Measurements from ENCODE around the gene ATP2C2. TPM values are rescaled to one million over a fixed set of nuclear protein-coding genes. Genes with fewer than 3 reads are reported as not detected.
"Not testable (repeated sequence)": the region's sequence is repeated elsewhere in the genome, so short reads cannot be mapped to it uniquely, and the experiment has no call there.

ATP2C2 gene
- total RNA-seq, 1 donor from 2014 or later = not detected

- intact Hi-C loops (cut with micrococcal nuclease) = no loop called here
- H3K27ac Mint-ChIP-seq = no peak overlapping the region
- H3K9me3 Mint-ChIP-seq = no peaks in the 10 kb centered on the region
- no peak overlapping the region for H3K4me3 Mint-ChIP-seq
- H3K36me3 Mint-ChIP-seq (ENCODE audit: low read depth) = peaks cover 5% of the 10 kb centered on the region
- H3K27me3 Mint-ChIP-seq (ENCODE audit: insufficient read depth) = no peaks in the 10 kb centered on the region
- DNase-seq (ENCODE audit: low spot score) = no peak
- no peaks in the 10 kb centered on the region for H3K4me1 Mint-ChIP-seq (ENCODE audit: low read depth)
Observed at GRCh38 chr16:84450176-84450865, 82.0 kb downstream of the ATP2C2 start.

DNA sequence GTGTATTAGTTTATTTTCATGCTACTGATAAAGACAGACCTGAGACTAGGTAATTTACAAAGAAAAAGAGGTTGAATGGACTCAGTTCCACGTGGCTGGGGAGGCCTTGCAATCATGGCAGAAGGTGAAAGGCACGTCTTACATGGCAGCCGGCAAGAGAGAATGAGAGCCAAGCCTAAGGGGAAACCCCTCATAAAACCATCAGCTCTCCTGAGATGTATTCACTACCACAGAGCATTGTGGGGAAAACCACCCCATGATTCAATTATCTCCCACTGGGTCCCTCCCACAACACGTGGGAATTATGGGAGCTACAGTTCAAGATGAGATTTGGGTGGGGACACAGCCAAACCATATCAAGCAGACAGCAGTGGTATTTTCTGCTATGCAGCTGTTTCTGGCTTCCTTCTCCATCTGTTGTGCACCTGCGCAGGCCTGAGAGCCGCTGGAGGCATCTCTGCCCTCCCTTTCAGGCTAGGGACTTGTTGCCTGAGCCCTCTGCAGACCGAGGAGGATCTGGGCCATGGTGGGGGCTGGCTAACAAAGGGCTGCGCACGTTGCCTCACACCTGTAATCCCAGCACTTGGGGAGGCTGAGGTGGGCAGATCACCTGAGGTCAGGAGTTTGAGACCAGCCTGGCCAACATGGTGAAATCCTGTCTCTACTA, 82.8 kb downstream of the ATP2C2 start:
- H3K27ac Mint-ChIP-seq; H3K9me3 Mint-ChIP-seq; H3K27me3 Mint-ChIP-seq (ENCODE audit: insufficient read depth); H3K4me3 Mint-ChIP-seq; DNase-seq (ENCODE audit: low spot score); intact Hi-C loops (cut with micrococcal nuclease); H3K4me1 Mint-ChIP-seq (ENCODE audit: low read depth); H3K36me3 Mint-ChIP-seq (ENCODE audit: low read depth): not testable (repeated sequence)

- Mint-ChIP-seq H3K4me1 (ENCODE audit: low read depth) (no peaks in the 10 kb centered on the region), H3K9me3 (no peaks in the 10 kb centered on the region), H3K27me3 (ENCODE audit: insufficient read depth) (no peaks in the 10 kb centered on the region), H3K27ac (no peak overlapping the region), H3K36me3 (ENCODE audit: low read depth) (peaks cover 5% of the 10 kb centered on the region), H3K4me3 (no peak overlapping the region)
- intact Hi-C loops (cut with micrococcal nuclease) = no loop called here
- DNase-seq (ENCODE audit: low spot score) = no peak
Observed at GRCh38 chr16:84451781-84452180, 83.4 kb downstream of the ATP2C2 start.

DNA sequence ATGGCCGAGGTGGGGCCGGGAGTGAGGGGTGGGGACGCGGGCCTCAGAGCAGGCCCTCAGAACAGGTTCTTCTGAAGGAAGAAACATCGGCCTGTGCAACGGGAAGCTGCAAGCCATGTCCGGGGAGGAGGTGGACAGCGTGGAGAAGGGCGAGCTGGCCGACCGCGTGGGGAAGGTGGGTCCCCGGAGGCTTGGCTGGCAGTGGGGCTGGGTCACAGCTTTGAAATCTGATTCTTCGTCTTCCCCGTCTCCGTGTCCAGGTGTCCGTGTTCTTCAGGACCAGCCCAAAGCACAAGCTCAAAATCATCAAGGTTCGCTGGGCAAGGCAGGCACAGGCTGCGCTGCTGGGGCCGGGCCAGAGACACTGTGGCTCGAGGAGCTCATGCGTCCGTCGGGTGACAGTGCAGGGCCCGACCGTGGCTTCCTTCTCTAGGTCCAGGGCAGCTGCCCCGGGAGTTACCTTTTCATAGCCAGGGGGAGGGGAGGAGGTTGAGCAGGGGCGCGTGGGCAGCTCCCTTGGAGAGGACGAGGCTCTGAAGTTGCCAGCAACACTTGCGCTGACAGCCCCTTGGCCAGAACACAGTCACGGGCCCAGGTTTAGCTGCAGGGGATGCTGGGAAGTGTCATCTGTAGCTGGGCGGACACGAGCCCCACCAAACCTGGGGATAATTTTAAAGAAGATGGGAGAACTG, 84.9 kb downstream of the ATP2C2 start:
- Mint-ChIP-seq H3K27ac (no peak overlapping the region), H3K9me3 (no peaks in the 10 kb centered on the region), H3K27me3 (ENCODE audit: insufficient read depth) (no peaks in the 10 kb centered on the region), H3K4me1 (ENCODE audit: low read depth) (no peaks in the 10 kb centered on the region), H3K36me3 (ENCODE audit: low read depth) (peaks cover 5% of the 10 kb centered on the region), H3K4me3 (no peak overlapping the region)
- intact Hi-C loops (cut with micrococcal nuclease) = no loop called here
- DNase-seq (ENCODE audit: low spot score) = no peak

DNA sequence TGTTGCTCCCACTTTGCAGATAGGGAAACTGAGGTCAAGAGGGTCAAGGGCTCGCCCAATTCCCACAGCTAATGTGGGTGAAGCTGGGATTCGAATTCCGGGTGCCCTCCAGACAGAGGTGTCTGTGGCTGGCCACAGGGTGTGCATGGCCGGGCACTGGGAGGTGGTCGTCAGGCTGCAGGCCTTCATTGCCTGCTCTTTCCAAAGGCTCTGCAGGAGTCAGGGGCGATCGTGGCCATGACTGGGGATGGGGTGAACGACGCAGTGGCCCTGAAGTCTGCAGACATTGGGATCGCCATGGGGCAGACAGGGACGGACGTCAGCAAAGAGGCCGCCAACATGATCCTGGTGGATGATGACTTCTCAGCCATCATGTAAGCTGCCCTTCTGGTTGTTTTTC, 86.3 kb downstream of the ATP2C2 start:
- Mint-ChIP-seq H3K27ac (no peak overlapping the region), H3K9me3 (no peaks in the 10 kb centered on the region), H3K27me3 (ENCODE audit: insufficient read depth) (no peaks in the 10 kb centered on the region), H3K36me3 (ENCODE audit: low read depth) (peaks cover 5% of the 10 kb centered on the region), H3K4me1 (ENCODE audit: low read depth) (no peaks in the 10 kb centered on the region), H3K4me3 (no peak overlapping the region)
- intact Hi-C loops (cut with micrococcal nuclease) = no loop called here
- no peak for DNase-seq (ENCODE audit: low spot score)

DNA sequence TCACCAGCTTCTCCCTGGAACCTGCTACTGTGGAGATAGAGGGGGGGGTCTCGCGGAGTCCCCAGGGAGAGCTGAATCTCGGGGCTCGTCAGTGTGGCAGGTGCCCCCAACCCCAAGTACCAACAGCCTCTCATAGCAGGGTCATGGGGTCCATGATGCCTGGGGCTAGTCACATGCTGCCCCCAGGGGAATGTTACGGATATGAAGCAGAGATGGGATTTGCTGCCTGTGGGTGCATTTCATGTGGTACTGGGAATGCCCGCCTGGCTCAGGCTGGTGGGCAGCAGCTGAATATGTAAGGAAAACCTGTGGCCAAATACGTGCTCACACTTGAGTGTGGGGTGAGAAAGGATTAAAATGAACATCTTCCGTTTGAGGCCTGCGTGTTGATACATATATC, 86.7 kb downstream of the ATP2C2 start:
- intact Hi-C loops (cut with micrococcal nuclease) = no loop called here
- no peak overlapping the region for H3K27ac Mint-ChIP-seq
- no peaks in the 10 kb centered on the region for H3K27me3 Mint-ChIP-seq (ENCODE audit: insufficient read depth)
- no peaks in the 10 kb centered on the region for H3K4me1 Mint-ChIP-seq (ENCODE audit: low read depth)
- peaks cover 7% of the 10 kb centered on the region for H3K36me3 Mint-ChIP-seq (ENCODE audit: low read depth)
- no peak overlapping the region for H3K4me3 Mint-ChIP-seq
- DNase-seq (ENCODE audit: low spot score) = no peak
- no peaks in the 10 kb centered on the region for H3K9me3 Mint-ChIP-seq

- no peak for DNase-seq (ENCODE audit: low spot score)
Observed at GRCh38 chr16:84458606-84459532, 90.5 kb downstream of the ATP2C2 start.

GRCh38 chr16:84459533-84459894, 91.2 kb downstream of the ATP2C2 start:
- H3K4me3 Mint-ChIP-seq = no peak overlapping the region
- DNase-seq (ENCODE audit: low spot score) = no peak
- H3K36me3 Mint-ChIP-seq (ENCODE audit: low read depth) = peaks cover 25% of the 10 kb centered on the region
- no peak overlapping the region for H3K27ac Mint-ChIP-seq
- no peaks in the 10 kb centered on the region for H3K27me3 Mint-ChIP-seq (ENCODE audit: insufficient read depth)
- H3K9me3 Mint-ChIP-seq = no peaks in the 10 kb centered on the region
- intact Hi-C loops (cut with micrococcal nuclease) = no loop called here
- H3K4me1 Mint-ChIP-seq (ENCODE audit: low read depth) = no peaks in the 10 kb centered on the region

More at GRCh38 chr16:84458606-84459532, 90.5 kb downstream of the ATP2C2 start:
- Mint-ChIP-seq H3K36me3 (ENCODE audit: low read depth) (peaks cover 23% of the 10 kb centered on the region), H3K4me1 (ENCODE audit: low read depth) (no peaks in the 10 kb centered on the region), H3K9me3 (no peaks in the 10 kb centered on the region), H3K4me3 (no peak overlapping the region), H3K27me3 (ENCODE audit: insufficient read depth) (no peaks in the 10 kb centered on the region), H3K27ac (no peak overlapping the region)
- intact Hi-C loops (cut with micrococcal nuclease) = no loop called here

DNA sequence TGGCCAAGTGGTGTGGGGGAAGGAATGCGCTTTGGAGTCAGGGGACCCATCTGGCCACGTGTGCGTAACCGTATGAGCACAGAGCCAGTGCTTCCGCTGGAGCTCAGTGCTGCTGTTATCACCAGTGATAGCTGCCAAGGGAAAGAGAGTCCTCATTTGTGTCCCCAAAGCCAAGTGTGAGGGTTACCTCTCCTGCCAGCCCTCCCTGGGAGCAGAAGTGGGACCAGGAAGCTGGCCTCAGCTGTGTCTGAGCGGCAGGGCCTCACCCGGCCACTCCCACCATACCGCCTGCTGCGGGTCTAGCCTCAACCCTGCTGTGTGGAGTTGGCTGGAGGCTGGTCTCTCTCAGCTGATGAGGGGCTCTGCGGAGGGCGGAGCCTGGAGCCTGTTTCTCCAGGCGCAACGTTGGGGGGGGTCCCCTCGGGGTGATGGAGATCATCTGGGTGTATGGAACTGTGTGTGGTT, 91.6 kb downstream of the ATP2C2 start:
- no peaks in the 10 kb centered on the region for H3K27me3 Mint-ChIP-seq (ENCODE audit: insufficient read depth)
- no peaks in the 10 kb centered on the region for H3K4me1 Mint-ChIP-seq (ENCODE audit: low read depth)
- DNase-seq (ENCODE audit: low spot score) = no peak
- H3K36me3 Mint-ChIP-seq (ENCODE audit: low read depth) = peaks cover 26% of the 10 kb centered on the region
- no peak overlapping the region for H3K27ac Mint-ChIP-seq
- no peaks in the 10 kb centered on the region for H3K9me3 Mint-ChIP-seq
- H3K4me3 Mint-ChIP-seq = no peak overlapping the region
- intact Hi-C loops (cut with micrococcal nuclease) = no loop called here

DNA sequence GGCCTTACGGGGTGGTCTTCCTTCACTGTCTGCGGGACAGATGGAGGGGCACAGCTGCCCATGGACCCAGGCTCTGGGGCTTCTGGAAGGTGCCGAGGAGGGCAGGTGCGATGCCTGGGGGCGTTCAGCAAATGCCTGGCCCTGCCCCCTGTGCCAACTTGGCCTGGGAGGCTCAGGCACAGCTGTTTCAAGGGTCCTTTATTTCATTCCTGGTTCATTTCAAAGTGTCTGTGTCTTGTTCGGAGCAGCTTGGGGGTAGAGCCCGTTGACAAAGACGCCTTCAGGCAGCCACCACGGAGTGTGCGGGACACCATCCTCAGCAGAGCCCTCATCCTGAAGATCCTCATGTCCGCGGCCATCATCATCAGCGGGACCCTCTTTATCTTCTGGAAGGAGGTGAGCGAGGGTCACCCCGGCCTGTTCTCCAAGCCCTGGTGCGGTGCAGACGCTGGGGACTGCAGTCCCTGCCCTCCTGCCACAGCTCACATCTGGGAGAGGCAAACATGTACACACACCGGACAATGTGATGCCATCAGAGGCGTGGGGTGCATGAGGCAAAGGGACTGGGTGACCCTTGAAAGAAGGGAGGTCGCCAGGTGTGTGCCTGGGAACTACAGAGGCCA, 92.2 kb downstream of the ATP2C2 start:
- DNase-seq (ENCODE audit: low spot score) = no peak
- intact Hi-C loops (cut with micrococcal nuclease) = no loop called here
- H3K27me3 Mint-ChIP-seq (ENCODE audit: insufficient read depth) = no peaks in the 10 kb centered on the region
- H3K27ac Mint-ChIP-seq = no peak overlapping the region
- no peak overlapping the region for H3K4me3 Mint-ChIP-seq
- peaks cover 23% of the 10 kb centered on the region for H3K36me3 Mint-ChIP-seq (ENCODE audit: low read depth)
- H3K4me1 Mint-ChIP-seq (ENCODE audit: low read depth) = no peaks in the 10 kb centered on the region
- H3K9me3 Mint-ChIP-seq = no peaks in the 10 kb centered on the region

DNA sequence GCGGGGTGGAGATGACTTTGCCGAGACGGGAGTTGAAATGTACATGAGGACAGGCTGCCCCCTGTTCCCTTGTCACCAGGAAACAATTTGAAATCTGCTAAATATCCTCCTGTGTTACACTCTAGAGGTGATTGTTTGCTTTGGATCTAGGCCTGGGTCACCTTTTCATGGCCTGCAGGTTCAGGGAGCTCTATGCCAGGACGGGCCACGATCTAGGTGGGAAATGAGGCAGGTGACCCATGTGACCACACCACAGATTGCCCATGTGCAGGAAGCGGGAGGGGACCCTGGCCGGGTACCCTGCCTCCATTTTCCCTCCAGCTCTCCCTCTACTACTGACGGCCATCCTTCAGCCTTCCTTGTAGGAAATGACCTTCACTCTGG, 92.7 kb downstream of the ATP2C2 start:
- H3K9me3 Mint-ChIP-seq = peaks cover under 1% of the 10 kb centered on the region
- no peak overlapping the region for H3K27ac Mint-ChIP-seq
- no peak for DNase-seq (ENCODE audit: low spot score)
- intact Hi-C loops (cut with micrococcal nuclease) = no loop called here
- no peak overlapping the region for H3K4me3 Mint-ChIP-seq
- no peaks in the 10 kb centered on the region for H3K4me1 Mint-ChIP-seq (ENCODE audit: low read depth)
- H3K27me3 Mint-ChIP-seq (ENCODE audit: insufficient read depth) = no peaks in the 10 kb centered on the region
- peaks cover 25% of the 10 kb centered on the region for H3K36me3 Mint-ChIP-seq (ENCODE audit: low read depth)
